TTC549 (cell line): ENCODE data around the gene MALT1.
"Not testable (repeated sequence)": the region's sequence is repeated elsewhere in the genome, so short reads cannot be mapped to it uniquely, and the experiment has no call there.

Source experiments
- FAIRE-seq: peaks from 2 replicates; lab custom pipeline; 2012; peaks lifted over from hg19 to GRCh38; lab: Jason Lieb, UNC

The MALT1 gene

DNA sequence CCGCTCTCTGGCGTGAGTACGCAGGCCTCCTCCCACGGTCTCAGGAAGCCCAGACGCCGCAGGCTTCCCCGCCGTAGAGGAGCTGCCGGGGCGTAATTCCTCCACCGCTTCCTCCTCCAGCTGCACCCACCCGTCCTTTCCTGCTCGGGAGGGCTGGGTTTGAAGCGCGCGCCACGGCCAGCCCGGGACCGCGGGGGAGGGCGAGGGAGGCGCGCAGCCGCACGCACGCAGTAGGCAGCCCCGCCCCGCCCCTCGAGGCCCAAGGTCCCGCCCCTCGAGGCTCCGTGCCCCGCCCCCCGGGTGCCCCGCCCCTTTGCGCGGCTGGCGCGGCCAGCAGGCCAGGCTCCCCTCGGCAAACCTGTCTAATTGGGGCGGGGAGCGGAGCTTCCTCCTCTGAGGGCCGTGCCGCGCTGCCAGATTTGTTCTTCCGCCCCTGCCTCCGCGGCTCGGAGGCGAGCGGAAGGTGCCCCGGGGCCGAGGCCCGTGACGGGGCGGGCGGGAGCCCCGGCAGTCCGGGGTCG lies at the start of gene MALT1:
MALT1 (plus strand) TSS at position 355 of the 521 bp plus-strand sequence. CDS start 179 bp downstream, outside the sequence.
- FAIRE-seq, result no peak

- no peak for FAIRE-seq
Measured at GRCh38 chr18:58624011-58624410, 47.3 kb upstream of the MALT1 start.

DNA sequence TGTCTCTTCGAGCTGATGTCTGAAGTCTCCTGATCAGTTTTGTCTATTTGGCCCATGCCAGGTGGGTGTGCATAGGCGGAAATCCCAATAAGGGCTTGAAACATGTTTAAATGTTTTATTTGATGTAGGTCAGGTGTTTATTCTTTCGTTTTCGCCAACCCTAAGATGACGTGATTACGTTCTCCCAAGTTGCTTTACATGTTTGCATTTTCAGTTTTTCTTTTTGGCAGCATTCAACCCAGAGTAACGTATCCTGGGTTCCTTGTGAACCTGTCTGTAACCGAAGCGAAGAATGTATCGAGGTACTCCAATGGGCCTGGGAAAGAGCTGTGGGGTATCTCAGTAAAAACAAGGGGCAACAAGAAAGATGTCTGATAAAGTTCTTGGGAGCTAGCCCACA lies 45.4 kb upstream of the MALT1 start:
- FAIRE-seq, result no peak

DNA sequence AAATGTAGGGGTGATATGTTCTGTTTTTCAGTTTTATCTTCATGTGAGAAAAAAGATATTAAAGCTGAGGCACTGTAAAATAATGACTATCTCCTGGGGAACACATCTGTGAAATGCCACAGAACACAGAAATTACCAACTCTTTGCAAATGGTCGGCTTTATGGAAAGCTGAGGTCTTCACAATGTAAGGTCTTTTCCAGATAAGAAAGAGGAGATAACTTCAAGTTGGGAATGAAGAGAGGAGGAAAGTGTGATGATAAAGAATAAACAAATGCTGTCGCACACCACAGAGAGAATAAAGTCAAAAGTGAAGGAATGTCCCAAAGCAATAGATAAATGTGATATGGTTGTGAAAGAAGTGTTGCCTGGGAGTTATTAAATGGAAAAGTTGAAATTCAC lies 41.2 kb upstream of the MALT1 start:
- FAIRE-seq, result no peak

DNA sequence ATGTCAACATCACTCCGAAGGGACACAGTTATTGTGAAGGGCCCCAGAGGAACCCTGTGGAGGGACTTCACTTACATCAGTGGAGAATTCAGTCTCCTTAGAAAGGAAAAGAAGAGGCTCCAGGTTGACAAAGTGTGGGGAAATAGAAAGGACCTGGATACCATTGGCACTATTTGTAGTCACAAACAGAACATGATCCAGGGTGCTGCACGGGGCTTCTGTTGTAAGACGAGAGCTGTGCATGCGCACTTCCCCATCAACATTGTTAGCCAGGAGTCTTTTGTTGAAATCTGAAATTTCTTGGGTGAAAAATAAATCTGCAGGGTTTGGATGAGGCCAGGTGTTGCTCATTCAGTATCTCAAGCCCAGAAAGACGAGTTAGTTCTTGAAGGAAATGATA lies 40.0 kb upstream of the MALT1 start:
- FAIRE-seq, result no peak

GRCh38 chr18:58632552-58632951 lies 38.7 kb upstream of the MALT1 start:
- no peak for FAIRE-seq

DNA sequence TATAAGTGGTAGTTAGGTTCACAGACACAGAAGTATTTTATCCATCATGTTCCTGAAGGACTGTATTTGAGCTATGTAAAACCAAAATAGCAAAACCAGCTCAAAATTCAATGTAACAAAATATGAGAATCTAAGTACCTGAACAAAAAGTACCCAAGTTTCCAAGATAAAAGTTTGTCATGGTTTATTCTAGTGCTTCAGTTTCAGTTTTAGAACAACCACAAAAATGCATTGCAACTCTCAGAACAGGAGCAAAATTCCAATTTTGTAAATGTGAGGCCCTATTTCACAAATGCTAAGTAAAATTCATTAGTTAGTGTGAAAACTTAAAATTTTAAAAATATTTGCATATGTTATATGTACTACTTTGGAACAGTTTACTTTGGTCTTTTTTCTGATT lies 37.4 kb upstream of the MALT1 start:
- FAIRE-seq, result no peak

DNA sequence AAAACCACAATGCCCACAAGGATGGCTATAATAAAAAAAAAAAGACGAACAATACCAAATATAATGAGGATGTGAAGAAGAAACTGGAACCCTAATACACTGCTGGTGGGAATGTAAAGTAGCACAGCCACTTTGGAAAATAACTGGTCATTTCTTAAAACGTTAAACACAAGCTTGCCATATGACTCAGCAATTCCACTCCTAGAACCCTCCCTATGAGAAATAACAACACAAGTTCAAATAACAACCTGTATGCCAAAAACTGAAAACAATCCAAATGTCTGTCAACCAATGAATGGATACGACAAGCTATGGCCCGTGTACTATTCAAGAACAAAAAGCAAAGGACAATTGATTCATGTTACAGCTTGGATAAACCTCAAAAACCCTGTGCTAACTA lies 35.4 kb upstream of the MALT1 start:
- no peak for FAIRE-seq

GRCh38 chr18:58637197-58637596 lies 34.1 kb upstream of the MALT1 start:
- no peak for FAIRE-seq

GRCh38 chr18:58637946-58638345 lies 33.3 kb upstream of the MALT1 start:
- no peak for FAIRE-seq

DNA sequence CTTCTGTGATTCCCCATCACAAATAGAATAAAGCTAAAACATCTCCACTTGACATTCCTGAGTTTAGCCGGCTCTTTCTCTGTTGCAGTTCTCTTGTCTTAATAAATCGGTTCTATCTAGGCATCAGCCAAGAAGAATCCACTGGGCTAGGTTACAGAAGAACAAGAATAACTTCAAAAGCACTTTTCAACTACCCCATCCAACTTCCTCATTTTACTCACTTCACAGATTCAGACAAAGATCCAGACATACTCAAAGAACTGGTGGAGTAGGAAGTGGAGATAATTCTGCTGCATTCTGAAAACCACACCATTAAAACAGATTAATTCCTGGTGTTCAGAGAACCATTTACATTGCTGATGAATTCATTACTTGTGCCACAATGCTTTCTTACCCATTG lies 32.8 kb upstream of the MALT1 start:
- FAIRE-seq, result no peak

- FAIRE-seq, result no peak
Measured at GRCh38 chr18:58639237-58639636, 32.0 kb upstream of the MALT1 start.

DNA sequence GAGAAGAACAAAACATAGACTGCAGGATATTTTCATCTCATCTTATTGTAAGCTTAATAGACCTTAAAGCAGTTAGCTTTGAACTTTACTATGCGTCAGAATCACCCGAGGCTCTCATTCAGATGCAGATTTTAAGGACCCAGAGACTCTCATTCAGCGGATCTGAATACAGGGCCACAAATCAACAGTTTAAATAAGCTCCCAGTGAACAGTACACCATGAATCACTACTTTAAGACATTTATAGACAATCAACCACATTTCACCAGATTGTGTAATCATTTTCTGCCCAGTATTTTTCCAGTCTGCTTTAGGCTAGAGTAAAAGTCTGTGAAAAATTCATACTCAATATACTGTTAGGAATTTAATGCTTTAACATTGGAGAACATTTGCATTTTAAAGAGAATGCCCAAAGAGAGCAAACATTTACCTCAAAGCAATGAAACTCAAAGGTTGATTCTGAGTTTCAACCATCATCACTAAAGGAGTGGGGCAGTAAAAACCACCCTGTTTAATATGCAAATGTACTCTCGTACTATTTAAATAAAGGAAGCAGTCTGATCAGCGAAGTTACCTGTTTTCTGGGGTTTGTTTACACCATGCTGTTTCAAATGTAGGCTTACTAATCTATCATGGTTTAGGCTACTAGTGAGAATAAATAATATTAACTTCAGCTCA lies 31.4 kb upstream of the MALT1 start:
- no peak for FAIRE-seq

- FAIRE-seq, result no peak
Measured at GRCh38 chr18:58640428-58640805, 30.8 kb upstream of the MALT1 start.

- no peak for FAIRE-seq
Measured at GRCh38 chr18:58640891-58641610, 30.2 kb upstream of the MALT1 start.

DNA sequence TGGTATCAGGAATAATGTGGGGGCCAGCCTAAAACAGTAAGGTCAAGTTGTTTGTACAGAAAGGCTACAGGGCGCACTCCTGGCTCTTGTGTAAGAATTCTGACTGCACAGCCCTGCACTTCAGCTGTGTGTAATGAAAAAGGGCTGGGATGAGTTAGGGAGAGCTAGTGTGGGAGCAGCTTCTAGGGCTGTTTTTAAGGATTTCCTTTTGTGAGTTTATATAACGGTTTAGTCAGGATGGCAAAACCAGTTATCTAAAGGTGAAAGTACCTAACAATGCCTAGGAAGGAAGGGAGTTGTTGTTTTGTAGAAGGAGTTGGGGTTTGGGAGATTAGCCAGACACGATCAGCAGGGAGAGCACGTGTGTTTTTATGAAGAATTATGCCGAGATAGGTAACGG lies 27.7 kb upstream of the MALT1 start:
- FAIRE-seq, result not testable (repeated sequence)

DNA sequence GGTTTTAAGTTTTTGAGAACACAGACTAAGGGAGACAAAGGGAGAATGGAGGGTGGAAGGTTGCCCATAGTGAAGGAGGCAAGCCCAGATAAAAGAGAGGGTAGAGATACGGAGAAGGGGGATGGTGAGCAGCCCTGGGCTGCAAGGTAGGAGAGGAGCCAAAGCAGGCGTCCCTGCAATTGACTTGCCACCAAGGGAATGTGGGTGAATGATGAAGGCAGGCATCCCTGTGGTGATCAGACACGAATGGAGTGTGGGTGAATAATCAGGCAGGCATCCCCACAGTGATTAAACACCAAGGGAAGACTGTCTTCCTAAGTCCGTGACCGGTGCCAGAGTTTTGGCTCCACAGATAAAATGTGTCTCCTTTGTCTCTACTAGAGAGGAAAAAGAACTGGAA lies 25.9 kb upstream of the MALT1 start:
- FAIRE-seq, result no peak

GRCh38 chr18:58646334-58646862 lies 24.9 kb upstream of the MALT1 start:
- no peak for FAIRE-seq

DNA sequence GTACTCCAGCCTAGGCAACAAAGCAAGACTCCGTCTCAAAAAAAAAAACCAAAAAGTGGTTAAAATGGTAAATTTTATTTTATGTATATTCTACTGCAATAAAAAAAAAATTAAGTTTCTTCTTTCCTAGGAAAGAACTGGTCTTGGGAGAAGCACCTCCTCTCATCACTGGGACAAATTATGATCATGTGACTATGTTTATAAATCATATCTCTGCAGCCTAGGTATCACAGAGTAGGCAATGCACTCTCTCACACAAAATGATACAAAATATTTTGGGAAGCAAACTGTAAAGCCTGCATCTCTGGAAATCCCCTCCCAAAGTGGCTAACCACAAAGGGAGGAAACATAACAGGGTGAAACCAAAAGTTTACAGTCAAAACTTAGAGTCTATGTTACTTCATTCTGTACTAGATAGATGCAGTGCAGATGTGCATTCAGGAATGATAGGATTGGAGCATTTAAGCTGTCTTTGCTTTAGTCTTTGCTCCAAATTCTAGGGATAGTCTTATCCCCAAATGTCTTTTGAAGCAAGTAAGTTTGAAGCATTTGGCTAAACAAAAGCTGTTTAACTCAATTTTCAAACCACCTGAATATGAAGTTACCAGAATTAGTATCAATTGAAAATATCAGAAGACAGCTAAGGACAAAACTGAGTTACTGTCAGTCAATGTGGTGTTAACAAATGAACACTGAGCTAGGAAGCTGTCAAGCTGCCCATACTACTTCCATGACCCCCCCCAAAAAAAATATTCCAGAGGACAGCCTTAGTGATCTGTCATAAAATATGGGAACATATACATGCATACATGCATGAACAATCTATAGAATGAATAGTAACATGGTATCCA lies 21.1 kb upstream of the MALT1 start:
- FAIRE-seq, result no peak

DNA sequence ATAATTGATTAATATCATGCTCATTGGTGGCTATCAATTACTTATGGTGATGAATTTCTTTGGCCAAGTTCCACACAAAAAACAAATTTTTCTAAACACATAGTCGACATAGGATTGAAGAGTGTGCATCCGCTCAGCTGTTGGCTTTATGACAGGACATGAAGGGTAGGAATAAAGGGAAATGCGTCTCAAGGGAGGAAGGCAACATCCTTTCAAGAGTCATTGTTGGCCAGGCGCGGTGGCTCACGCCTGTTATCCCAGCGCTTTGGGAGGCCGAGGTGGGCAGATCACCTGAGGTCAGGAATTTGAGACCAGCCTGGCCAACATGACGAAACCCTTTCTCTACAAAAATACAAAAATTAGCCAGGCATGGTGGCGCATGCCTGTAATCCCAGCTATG lies 20.4 kb upstream of the MALT1 start:
- FAIRE-seq, result not testable (repeated sequence)

GRCh38 chr18:58653144-58653722 lies 18.0 kb upstream of the MALT1 start:
- not testable (repeated sequence) for FAIRE-seq

GRCh38 chr18:58653814-58654509 lies 17.3 kb upstream of the MALT1 start:
- no peak for FAIRE-seq
